Esophagus muscularis mucosa (tissue), 3 donors: ENCODE measurements around the gene ZNF438.

Experiments used
- POLR2A ChIP-seq: fragments of 450-650 bp; IDR thresholded peaks from one replicate; pipeline ENCODE4 v1.6.1; 2017; ENCODE audit warnings: antibody characterized with exemption, moderate library complexity, mild to moderate bottlenecking, low read depth
- TF ChIP-seq, protein P1 (sequence below), 3 experiments: fragments of 200-600 bp in 2 of 3; fragments of 450-650 bp in 1 of 3; sonication (generic) in 2 of 3; IDR thresholded peaks; one replicate each; pipeline ENCODE4 v1.5.1; 2017 to 2019; ENCODE audit warnings: antibody characterized with exemption in 3 of 3, mild to moderate bottlenecking in 2 of 3, moderate library complexity in 1 of 3

DNA sequence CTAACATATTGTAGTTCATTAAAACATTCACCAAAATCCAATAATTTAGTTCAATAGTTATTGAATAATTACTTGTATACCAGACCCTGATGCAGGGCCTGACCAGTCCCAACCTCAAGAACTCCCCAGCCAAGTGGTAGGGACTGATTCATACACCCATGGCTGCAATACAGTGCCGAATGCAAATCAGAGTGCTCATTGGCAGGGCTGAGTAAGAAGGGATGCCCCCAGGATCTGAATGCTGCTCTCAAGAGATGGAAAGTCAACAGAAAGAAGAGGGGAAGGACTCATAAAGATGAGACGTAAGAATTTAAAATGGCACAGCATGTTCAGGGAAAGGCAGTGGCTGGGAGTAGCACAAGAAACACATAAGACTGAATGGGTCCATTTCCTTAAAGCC is 29.9 kb downstream of the ZNF438 start:
- no peak for TF ChIP-seq POLR2A
- TF ChIP-seq, protein P1, sequence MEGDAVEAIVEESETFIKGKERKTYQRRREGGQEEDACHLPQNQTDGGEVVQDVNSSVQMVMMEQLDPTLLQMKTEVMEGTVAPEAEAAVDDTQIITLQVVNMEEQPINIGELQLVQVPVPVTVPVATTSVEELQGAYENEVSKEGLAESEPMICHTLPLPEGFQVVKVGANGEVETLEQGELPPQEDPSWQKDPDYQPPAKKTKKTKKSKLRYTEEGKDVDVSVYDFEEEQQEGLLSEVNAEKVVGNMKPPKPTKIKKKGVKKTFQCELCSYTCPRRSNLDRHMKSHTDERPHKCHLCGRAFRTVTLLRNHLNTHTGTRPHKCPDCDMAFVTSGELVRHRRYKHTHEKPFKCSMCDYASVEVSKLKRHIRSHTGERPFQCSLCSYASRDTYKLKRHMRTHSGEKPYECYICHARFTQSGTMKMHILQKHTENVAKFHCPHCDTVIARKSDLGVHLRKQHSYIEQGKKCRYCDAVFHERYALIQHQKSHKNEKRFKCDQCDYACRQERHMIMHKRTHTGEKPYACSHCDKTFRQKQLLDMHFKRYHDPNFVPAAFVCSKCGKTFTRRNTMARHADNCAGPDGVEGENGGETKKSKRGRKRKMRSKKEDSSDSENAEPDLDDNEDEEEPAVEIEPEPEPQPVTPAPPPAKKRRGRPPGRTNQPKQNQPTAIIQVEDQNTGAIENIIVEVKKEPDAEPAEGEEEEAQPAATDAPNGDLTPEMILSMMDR (IDR thresholded peaks at IDR 0.05): no peak
